HG03378 (cell line): ENCODE data around the gene HSD11B1L.

Experiments
- ATAC-seq: cut with Tn5 transposase; IDR thresholded peaks from one replicate; pipeline ENCODE4 v1.9.1; 2021; ENCODE audit warnings: mild to moderate bottlenecking, moderate library complexity; ENCODE audit not compliant: unreplicated experiment

The HSD11B1L gene

DNA sequence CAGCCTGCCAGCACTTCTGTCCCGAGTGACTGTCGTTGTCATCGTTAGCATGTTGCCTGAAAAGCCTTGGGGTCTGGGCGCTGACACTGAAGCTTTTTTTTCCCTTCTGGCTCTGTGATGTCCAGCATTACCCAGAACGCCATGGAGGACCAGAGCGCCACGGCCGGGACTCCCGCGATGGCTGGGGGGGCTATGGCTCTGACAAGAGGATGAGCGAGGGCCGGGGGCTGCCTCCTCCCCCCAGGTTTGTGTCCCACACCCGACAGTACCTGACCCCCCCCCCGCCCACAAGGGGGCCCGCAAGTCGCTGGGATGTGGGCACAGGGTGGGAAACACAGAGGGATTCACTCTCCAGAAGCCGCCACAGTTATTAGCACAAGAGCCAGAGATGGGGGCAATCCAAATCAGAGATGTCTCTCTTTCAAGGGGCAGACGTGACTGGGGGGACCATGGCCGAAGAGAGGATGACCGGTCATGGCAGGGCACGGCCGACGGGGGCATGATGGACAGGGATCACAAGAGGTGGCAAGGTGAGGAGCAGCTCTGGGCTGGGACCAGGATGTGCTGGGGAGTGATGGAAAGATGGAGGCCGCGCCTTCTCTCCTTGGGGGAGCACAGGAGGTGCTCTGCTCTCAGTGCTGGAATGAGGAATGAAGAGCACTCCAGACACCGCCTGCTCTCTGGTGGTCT lies 13.8 kb upstream of the HSD11B1L start:
- ATAC-seq = no peak

DNA sequence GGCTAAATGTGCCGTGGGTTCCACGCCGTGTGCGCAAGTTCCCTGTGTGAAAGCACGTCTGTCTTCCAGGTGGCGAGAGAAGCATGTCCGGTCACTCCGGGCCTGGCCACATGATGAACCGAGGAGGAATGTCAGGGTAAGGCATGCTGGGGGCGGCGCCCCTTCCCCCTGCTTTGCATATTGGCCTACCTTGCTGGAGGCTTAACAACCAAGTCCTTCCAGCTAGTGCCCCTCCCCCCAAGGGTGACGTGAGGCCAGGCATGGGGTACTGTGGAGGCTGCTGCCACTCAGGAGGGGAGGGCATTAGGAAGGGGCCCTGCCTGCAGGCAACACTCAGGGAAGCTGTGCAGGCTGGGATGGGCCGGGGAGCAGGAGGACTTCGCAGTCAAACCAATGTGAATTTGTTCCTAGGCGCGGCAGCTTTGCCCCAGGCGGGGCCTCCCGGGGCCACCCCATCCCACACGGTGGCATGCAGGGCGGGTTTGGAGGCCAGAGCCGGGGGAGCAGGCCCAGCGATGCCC lies 13.0 kb upstream of the HSD11B1L start:
- no peak for ATAC-seq

- no peak for ATAC-seq
Measured at GRCh38 chr19:5669212-5669611, 11.6 kb upstream of the HSD11B1L start.

GRCh38 chr19:5671600-5671999 lies 9.2 kb upstream of the HSD11B1L start:
- no peak for ATAC-seq

DNA sequence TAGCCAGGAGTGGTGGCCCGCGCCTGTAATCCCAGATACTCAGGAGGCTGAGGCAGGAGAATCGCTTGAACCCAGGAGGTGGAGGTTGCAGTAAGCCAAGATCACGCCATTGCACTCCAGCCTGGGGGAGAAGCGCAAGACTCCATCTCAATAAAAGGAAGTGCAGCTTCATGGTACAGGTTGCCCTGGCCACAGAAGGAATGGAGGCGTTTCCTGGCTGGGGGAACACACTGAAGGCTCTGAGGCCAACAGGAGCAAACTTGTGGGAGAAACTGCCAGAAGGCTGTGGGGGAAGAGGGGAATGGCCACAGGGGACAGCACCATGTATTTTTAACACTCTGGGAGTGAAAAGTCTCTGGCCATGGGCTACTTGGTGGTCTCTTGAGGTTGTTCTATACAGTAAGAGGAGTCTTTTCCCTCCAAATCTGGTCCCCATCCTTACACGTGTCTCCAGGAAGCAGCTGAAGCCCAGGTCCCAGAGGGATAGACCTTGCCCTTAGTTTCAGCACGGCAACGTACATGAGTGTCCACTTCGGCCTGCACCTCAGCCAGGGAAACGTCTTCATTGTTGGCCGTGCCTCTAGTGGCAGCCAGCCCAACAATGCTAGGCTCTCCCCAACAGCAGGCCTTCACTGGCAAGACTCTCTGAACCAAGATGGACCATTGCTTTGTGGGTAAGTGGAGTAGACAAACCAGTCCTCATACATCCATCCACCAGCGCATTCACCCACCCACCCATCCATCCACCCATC lies 7.9 kb upstream of the HSD11B1L start:
- ATAC-seq = no peak

DNA sequence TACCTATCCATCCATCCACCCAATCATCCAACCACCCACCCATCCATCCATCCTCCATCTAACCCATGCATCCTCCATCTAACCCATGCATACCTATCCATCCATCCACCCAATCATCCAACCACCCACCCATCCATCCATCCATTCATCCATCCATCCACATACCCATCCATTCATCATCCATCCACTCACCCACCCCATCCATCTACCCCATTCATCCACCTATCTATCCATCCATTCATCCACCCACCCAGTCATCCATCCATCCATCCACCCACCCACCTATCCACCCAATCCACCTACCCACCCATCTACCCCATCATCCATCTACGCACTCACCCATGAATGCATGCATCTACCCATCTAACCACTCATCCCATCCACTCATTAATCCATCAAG lies 7.1 kb upstream of the HSD11B1L start:
- no peak for ATAC-seq

GRCh38 chr19:5674714-5675113 lies 6.1 kb upstream of the HSD11B1L start:
- no peak for ATAC-seq

DNA sequence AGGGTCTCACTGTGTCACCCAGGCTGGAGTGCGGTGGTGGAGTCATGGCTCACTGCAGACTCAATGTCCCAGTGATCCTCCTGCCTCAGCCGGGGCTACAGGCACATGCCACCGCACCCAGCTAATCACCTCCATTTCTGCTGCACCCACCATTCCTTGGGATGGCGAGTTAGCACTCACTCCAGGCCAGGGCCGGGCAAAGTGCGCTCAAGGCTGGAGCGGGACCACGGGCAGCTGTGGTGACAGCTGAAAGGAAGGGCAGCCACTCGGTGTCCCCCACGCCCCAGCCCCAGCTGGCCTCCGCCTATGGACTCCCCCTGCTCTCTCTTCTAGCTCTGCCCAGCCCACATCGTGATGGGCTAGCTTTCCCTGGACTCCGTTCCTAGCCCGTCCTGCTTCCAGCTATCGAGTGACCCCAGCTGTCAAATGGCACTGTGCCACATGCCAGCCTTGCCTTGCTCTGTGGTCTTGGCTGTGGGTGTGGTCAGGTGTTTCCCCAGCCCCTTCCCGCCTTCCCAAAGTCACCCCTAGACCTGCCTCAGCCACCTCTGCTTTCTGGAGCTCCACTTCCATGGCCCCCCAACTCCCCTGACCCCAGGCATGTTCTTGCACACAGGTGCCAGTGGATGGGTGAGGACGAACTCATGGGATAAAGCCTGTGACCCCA lies 4.6 kb upstream of the HSD11B1L start:
- ATAC-seq = no peak

DNA sequence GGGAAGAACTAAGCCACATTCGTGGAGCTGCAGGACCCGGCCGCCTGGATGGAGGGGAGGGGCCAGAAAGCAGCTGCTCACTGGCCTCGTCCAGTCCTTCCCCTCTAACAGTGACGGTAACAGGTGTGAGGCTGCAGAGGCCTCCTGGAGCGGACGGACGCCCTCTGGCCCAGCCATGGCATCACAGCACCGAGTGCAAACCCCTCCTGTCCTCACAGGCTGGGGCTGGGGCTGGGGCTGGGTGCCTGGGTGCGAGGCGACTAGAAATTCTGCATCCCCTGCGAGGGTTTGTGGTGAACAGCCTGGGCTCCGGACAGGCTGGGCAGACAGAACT lies 4.1 kb upstream of the HSD11B1L start:
- no peak for ATAC-seq

- ATAC-seq = no peak
Measured at GRCh38 chr19:5677136-5677535, 3.7 kb upstream of the HSD11B1L start.

DNA sequence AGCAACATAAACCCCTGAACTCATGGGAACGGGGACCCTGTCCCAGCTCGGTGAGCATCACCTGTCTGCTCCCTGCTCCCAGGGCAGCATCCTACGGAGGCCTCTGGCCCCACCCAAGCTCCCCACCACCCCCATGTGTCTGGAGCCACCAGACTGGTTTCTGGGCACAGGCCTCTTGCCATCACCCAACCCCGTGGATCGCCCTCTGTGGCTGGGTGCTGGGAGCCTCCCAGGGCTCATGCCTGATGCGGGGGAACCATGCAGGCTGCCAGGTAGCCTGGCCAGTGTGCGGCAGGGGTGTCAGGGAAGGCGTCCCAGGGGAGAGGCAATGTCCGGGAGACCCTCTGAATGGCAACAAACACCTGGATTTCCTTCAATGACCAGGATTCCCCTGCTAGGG lies 3.2 kb upstream of the HSD11B1L start:
- no peak for ATAC-seq

DNA sequence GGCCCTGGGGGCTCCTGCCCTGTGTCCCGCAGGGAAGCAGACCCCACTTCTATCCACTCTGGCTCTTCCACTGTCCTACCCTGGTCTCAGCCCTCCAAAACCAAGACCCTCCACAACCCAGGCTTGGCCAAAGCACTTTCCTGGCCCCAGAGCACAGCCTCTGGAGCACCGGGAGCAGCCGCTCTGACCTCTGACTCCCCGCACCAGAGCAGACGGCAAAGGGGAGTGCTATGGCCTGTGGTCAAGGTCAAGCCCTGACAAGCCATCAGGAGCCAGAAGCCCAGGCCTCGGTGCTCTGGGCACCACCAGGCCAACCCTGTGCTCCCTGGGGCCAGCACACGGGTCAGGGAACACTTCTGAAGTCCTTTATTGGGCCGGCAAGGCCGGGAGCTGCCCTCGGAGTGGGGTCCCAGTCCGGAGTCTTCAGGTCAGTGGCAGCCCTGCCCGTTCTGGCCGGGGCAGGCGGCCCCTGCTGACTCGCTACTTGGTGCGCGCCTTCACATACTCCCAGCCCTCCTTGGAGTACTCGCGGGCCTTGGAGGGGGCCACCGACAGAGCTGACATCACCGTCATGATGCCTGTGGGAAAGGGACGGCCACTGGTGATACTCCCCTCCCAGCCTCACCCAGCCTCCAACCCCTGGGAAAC lies 2.6 kb upstream of the HSD11B1L start:
- no peak for ATAC-seq

DNA sequence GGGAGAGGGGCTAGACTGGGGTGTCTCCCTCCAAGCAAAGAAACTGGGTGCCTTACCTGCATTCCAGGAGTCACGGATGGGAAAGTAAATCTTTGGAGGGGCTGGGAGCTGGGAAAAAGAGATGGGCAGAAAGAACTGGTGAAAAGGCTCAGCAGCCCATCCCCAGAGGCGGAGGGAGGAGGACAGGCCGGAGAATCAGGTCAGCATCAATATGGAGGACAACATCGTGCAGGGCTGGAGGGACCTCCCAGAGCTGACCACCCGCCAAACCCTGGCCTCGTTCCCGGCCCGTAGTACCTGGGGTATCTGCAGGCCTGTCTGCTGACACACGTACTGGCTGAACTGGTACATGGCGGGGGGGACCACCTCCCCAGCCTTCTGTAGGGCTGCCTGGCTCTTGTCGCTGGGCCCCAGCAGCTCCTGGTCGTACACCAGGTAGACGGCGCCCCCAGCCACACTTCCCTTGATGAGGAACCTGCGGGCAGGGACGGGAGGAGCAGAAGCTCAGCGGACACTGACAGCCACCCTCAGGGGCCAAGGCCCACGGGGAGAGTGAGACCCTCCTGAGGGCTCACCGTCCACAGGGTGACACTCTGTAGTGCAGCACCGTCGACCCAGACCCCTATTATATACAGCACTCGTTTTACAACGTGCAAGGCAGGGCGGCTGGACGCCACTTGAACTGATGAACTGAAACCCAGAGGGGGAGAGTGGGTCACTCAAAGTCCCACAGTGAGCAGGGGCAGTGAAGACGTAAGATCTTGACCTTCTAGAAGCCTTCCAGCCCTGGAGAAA lies 1.3 kb upstream of the HSD11B1L start:
- ATAC-seq = no peak

- ATAC-seq = no peak
Measured at GRCh38 chr19:5680084-5680436, 767 bp upstream of the HSD11B1L start.

DNA sequence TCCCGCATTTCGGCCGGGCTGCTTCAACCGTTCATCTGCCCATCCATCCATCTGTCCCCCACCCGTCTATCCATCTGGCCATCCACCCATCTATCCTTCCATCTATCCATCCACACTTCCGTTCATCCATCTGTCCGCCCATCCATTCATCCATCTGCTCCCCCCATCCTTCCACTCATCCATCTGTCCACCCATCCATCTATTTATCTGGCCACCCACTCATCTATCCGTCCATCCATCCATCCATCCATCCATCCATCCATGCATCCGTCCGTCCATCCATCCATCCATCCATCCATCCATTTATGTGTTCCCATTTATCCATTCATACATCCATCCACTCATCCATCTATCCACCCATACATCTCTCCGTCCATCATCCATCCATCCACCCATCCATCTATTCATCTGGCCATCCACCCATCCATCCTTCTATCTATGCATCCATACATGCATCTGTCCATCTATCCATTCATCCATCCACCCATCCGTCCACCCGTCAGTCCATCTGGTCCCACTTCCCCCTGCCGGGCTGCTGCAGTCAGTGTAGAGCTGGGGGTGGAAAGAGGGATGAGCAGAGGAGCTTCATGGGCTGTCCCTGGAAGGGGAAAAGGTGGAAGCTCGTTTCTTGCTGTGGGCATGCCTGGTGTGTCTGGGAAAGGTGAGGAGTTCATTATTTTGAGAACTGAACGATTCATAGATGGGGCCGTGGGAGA lies 722 bp downstream of the HSD11B1L start:
- ATAC-seq = no peak

DNA sequence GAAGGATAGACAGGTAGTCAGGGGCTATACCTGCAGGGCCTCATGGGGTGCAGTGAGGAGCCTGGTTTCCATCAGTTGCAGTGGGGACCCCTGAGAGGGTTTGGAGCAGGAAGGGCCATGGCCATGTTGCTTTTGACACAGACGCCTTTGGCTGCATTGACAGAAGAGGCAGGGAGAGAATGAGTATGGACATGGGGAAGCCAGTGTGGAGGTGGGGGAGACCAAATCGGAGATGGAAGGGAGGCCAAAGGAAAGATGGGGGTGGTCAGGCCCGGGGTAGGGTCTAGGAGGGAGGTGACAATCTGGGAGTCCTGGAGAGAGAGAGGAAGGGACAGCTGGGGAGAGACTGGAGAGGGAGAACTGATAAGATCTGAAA lies 1.3 kb downstream of the HSD11B1L start:
- no peak for ATAC-seq

DNA sequence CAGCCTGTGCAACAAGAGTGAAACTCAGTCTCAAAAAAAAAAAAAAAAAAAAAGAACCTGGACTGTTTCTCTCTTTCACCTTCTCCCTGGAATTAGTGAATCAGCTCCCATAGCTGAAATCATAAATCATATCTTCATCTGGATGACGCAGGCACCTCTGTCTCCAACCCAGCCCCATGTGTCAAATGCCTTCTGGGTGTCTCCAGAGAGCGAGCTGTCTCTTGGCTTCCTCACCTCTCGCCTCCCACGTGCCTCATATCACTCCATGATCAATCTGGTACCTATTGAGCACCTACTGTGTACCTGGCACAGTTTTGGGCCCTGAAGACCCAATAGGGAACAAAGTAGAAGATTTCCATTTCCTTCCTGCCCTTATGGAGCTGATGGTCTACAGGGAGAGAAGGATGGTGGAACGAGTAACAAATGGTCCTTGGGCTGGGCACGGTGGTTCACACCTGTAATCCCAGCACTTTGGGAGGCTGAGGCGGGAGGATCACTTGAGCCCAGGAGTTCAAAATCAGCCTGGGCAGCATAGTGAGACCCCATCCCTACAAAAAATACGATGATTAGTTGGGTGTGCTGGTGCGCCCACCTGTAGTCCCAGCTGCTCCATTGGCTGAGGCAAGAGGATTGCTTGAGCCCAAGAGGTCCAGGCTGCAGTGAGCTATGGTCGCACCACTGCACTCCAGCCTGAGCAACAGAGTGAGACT lies 2.5 kb downstream of the HSD11B1L start:
- ATAC-seq = no peak

GRCh38 chr19:5684694-5685430 lies 4.0 kb downstream of the HSD11B1L start:
- no peak for ATAC-seq

DNA sequence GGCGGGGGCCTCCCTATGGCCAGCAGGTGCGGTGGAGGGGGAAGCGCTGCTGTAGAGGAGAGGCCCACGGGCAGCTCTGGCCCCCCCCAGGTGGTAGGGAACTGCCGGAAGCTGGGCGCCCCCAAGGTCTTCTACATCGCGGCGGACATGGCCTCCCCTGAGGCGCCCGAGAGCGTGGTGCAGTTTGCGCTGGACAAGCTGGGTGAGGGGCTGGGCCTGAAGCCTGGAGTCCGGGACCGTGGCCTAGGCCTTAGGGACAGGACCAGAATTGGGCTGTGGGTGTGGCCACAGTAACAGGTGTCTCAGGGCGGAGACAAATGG lies 5.5 kb downstream of the HSD11B1L start:
- ATAC-seq = no peak
